ENCODE results near the gene ERC2. TPM values are rescaled to one million over a fixed set of nuclear protein-coding genes. Genes with fewer than 3 reads are reported as not detected.

The ERC2 gene
- total and polyA plus RNA-seq, 5 donors from 2014 or later: not detected

- H3K9me3 ChIP-seq (ENCODE audit: control insufficient read depth in 2 of 2, low read length in 2 of 2): no peaks in the 10 kb centered on the region
- peaks cover 0 to 2% (median 0%) of the 10 kb centered on the region in 7 donors for H3K9me3 Mint-ChIP-seq
- no peaks in the 10 kb centered on the region for H3K4me1 Mint-ChIP-seq
- no peak overlapping the region for H3K4me3 ChIP-seq (ENCODE audit: low read depth, low read length)
- H3K36me3 Mint-ChIP-seq: no peaks in the 10 kb centered on the region
- peaks cover 4% of the 10 kb centered on the region for H3K27me3 Mint-ChIP-seq
- no peak overlapping the region for H3K27ac Mint-ChIP-seq
- DNase-seq (no peak), ATAC-seq (ENCODE audit: low read depth in 2 of 2) (no peak)
- H3K27ac ChIP-seq (ENCODE audit: insufficient read depth, low read length, poor library complexity, severe bottlenecking): no peak overlapping the region
- H3K4me3 Mint-ChIP-seq: no peak overlapping the region
- H3K4me1 ChIP-seq (ENCODE audit: control insufficient read depth, insufficient read depth, low read length, poor library complexity, severe bottlenecking): no peaks in the 10 kb centered on the region
- H3K36me3 ChIP-seq (ENCODE audit: control insufficient read depth, insufficient read depth, low read length): no peaks in the 10 kb centered on the region
- H3K27me3 ChIP-seq (ENCODE audit: control insufficient read depth, insufficient read depth, low read length): no peaks in the 10 kb centered on the region
Measured at GRCh38 chr3:56291244-56291680, 177.0 kb downstream of the ERC2 start.

- no peak overlapping the region for H3K4me3 Mint-ChIP-seq
- H3K36me3 Mint-ChIP-seq: no peaks in the 10 kb centered on the region
- DNase-seq (no peak), ATAC-seq (ENCODE audit: low read depth in 2 of 2) (no peak)
- no peaks in the 10 kb centered on the region for H3K4me1 ChIP-seq (ENCODE audit: control insufficient read depth, insufficient read depth, low read length, poor library complexity, severe bottlenecking)
- no peaks in the 10 kb centered on the region for H3K4me1 Mint-ChIP-seq
- no peak overlapping the region for H3K4me3 ChIP-seq (ENCODE audit: low read depth, low read length)
- no peaks in the 10 kb centered on the region for H3K27me3 ChIP-seq (ENCODE audit: control insufficient read depth, insufficient read depth, low read length)
- no peaks in the 10 kb centered on the region for H3K9me3 ChIP-seq (ENCODE audit: control insufficient read depth in 2 of 2, low read length in 2 of 2)
- no peak overlapping the region for H3K27ac ChIP-seq (ENCODE audit: insufficient read depth, low read length, poor library complexity, severe bottlenecking)
- peak overlapping the region in 1 of 3 donors; percentile 38 for H3K27ac Mint-ChIP-seq
- peaks cover 4% of the 10 kb centered on the region for H3K27me3 Mint-ChIP-seq
- no peaks in the 10 kb centered on the region for H3K36me3 ChIP-seq (ENCODE audit: control insufficient read depth, insufficient read depth, low read length)
- peaks cover 0 to 2% (median 0%) of the 10 kb centered on the region in 7 donors for H3K9me3 Mint-ChIP-seq
Measured at GRCh38 chr3:56290374-56290773, 177.9 kb downstream of the ERC2 start.

GRCh38 chr3:56288258-56288657 is 180.0 kb downstream of the ERC2 start:
- Mint-ChIP-seq H3K36me3 (no peaks in the 10 kb centered on the region), H3K4me1 (no peaks in the 10 kb centered on the region), H3K27ac (no peak overlapping the region), H3K4me3 (no peak overlapping the region), H3K9me3 (peaks cover 0 to 2% (median 0%) of the 10 kb centered on the region in 7 donors), H3K27me3 (peaks cover 4% of the 10 kb centered on the region)
- no peak overlapping the region for H3K4me3 ChIP-seq (ENCODE audit: low read depth, low read length)
- DNase-seq (no peak), ATAC-seq (ENCODE audit: low read depth in 2 of 2) (no peak)
- no peaks in the 10 kb centered on the region for H3K4me1 ChIP-seq (ENCODE audit: control insufficient read depth, insufficient read depth, low read length, poor library complexity, severe bottlenecking)
- H3K27me3 ChIP-seq (ENCODE audit: control insufficient read depth, insufficient read depth, low read length): peaks cover 2% of the 10 kb centered on the region
- H3K9me3 ChIP-seq (ENCODE audit: control insufficient read depth in 2 of 2, low read length in 2 of 2): no peaks in the 10 kb centered on the region
- H3K36me3 ChIP-seq (ENCODE audit: control insufficient read depth, insufficient read depth, low read length): no peaks in the 10 kb centered on the region
- no peak overlapping the region for H3K27ac ChIP-seq (ENCODE audit: insufficient read depth, low read length, poor library complexity, severe bottlenecking)

GRCh38 chr3:56282341-56282740 is 185.9 kb downstream of the ERC2 start:
- ATAC-seq (ENCODE audit: low read depth in 2 of 2): no peak
- H3K27ac Mint-ChIP-seq: no peak overlapping the region

GRCh38 chr3:56277236-56277635 is 191.0 kb downstream of the ERC2 start:
- peaks cover 7% of the 10 kb centered on the region for H3K27me3 Mint-ChIP-seq
- H3K27me3 ChIP-seq (ENCODE audit: control insufficient read depth, insufficient read depth, low read length): no peaks in the 10 kb centered on the region
- H3K4me3 ChIP-seq (ENCODE audit: low read depth, low read length): no peak overlapping the region
- ATAC-seq (ENCODE audit: low read depth in 2 of 2) (no peak), DNase-seq (no peak)
- no peaks in the 10 kb centered on the region for H3K36me3 ChIP-seq (ENCODE audit: control insufficient read depth, insufficient read depth, low read length)
- H3K9me3 Mint-ChIP-seq: peaks cover 0 to 2% (median 0%) of the 10 kb centered on the region in 7 donors
- no peak overlapping the region for H3K27ac ChIP-seq (ENCODE audit: insufficient read depth, low read length, poor library complexity, severe bottlenecking)
- no peaks in the 10 kb centered on the region for H3K9me3 ChIP-seq (ENCODE audit: control insufficient read depth in 2 of 2, low read length in 2 of 2)
- no peaks in the 10 kb centered on the region for H3K4me1 Mint-ChIP-seq
- no peak overlapping the region for H3K27ac Mint-ChIP-seq
- H3K4me1 ChIP-seq (ENCODE audit: control insufficient read depth, insufficient read depth, low read length, poor library complexity, severe bottlenecking): no peaks in the 10 kb centered on the region
- H3K36me3 Mint-ChIP-seq: no peaks in the 10 kb centered on the region
- no peak overlapping the region for H3K4me3 Mint-ChIP-seq

More at GRCh38 chr3:56282341-56282740, 185.9 kb downstream of the ERC2 start:
- Histone ChIP-seq H3K9me3 (ENCODE audit: control insufficient read depth in 2 of 2, low read length in 2 of 2) (no peaks in the 10 kb centered on the region), H3K36me3 (ENCODE audit: control insufficient read depth, insufficient read depth, low read length) (no peaks in the 10 kb centered on the region), H3K4me1 (ENCODE audit: control insufficient read depth, insufficient read depth, low read length, poor library complexity, severe bottlenecking) (no peaks in the 10 kb centered on the region), H3K27me3 (ENCODE audit: control insufficient read depth, insufficient read depth, low read length) (peaks cover 2% of the 10 kb centered on the region), H3K4me3 (ENCODE audit: low read depth, low read length) (no peak overlapping the region), H3K27ac (ENCODE audit: insufficient read depth, low read length, poor library complexity, severe bottlenecking) (no peak overlapping the region)
- DNase-seq: no peak
- Mint-ChIP-seq H3K4me3 (no peak overlapping the region), H3K27me3 (peaks cover 7% of the 10 kb centered on the region), H3K36me3 (no peaks in the 10 kb centered on the region), H3K4me1 (no peaks in the 10 kb centered on the region), H3K9me3 (peaks cover 0 to 2% (median 0%) of the 10 kb centered on the region in 7 donors)

GRCh38 chr3:56275120-56275519 is 193.1 kb downstream of the ERC2 start:
- no peak overlapping the region for H3K27ac Mint-ChIP-seq
- no peak overlapping the region for H3K4me3 ChIP-seq (ENCODE audit: low read depth, low read length)
- no peak for ATAC-seq (ENCODE audit: low read depth in 2 of 2)
- H3K4me1 Mint-ChIP-seq: no peaks in the 10 kb centered on the region
- no peaks in the 10 kb centered on the region for H3K27me3 ChIP-seq (ENCODE audit: control insufficient read depth, insufficient read depth, low read length)
- no peak for DNase-seq
- H3K36me3 Mint-ChIP-seq: no peaks in the 10 kb centered on the region
- no peak overlapping the region for H3K27ac ChIP-seq (ENCODE audit: insufficient read depth, low read length, poor library complexity, severe bottlenecking)
- H3K9me3 Mint-ChIP-seq: peaks cover 0 to 2% (median 0%) of the 10 kb centered on the region in 7 donors
- no peaks in the 10 kb centered on the region for H3K36me3 ChIP-seq (ENCODE audit: control insufficient read depth, insufficient read depth, low read length)
- H3K9me3 ChIP-seq (ENCODE audit: control insufficient read depth in 2 of 2, low read length in 2 of 2): no peaks in the 10 kb centered on the region
- no peak overlapping the region for H3K4me3 Mint-ChIP-seq
- H3K27me3 Mint-ChIP-seq: peaks cover 7% of the 10 kb centered on the region
- no peaks in the 10 kb centered on the region for H3K4me1 ChIP-seq (ENCODE audit: control insufficient read depth, insufficient read depth, low read length, poor library complexity, severe bottlenecking)

GRCh38 chr3:56269755-56270535 is 198.3 kb downstream of the ERC2 start:
- Mint-ChIP-seq H3K4me1 (no peaks in the 10 kb centered on the region), H3K36me3 (no peaks in the 10 kb centered on the region), H3K27ac (no peak overlapping the region), H3K4me3 (no peak overlapping the region), H3K27me3 (peaks cover 8% of the 10 kb centered on the region), H3K9me3 (peaks cover 0 to 1% (median 0%) of the 10 kb centered on the region in 7 donors)
- Histone ChIP-seq H3K27ac (ENCODE audit: insufficient read depth, low read length, poor library complexity, severe bottlenecking) (no peak overlapping the region), H3K4me3 (ENCODE audit: low read depth, low read length) (no peak overlapping the region), H3K36me3 (ENCODE audit: control insufficient read depth, insufficient read depth, low read length) (no peaks in the 10 kb centered on the region), H3K4me1 (ENCODE audit: control insufficient read depth, insufficient read depth, low read length, poor library complexity, severe bottlenecking) (no peaks in the 10 kb centered on the region), H3K27me3 (ENCODE audit: control insufficient read depth, insufficient read depth, low read length) (no peaks in the 10 kb centered on the region), H3K9me3 (ENCODE audit: control insufficient read depth in 2 of 2, low read length in 2 of 2) (no peaks in the 10 kb centered on the region)
- ATAC-seq (ENCODE audit: low read depth in 2 of 2) (no peak), DNase-seq (no peak)

Measured in CD4-positive, CD25-positive, alpha-beta regulatory T cell (primary cell).